MG63 (cell line): ENCODE measurements around the gene SNED1. TPM values are rescaled to one million over a fixed set of nuclear protein-coding genes. Genes with fewer than 3 reads are reported as not detected.
"Not testable (repeated sequence)": the region's sequence is repeated elsewhere in the genome, so short reads cannot be mapped to it uniquely, and the experiment has no call there.

Source experiments
- DNase-seq: peaks from one replicate; pipeline ENCODE4 v3.0.0-alpha.2; 2020
- H3K27me3 ChIP-seq: fragments of 250-450 bp; sonication (Bioruptor Pico); 2 replicates; pipeline ENCODE4 v1.5.1; 2020; ENCODE audit warnings: mild to moderate bottlenecking, moderate library complexity
- H3K36me3 ChIP-seq: fragments of 250-450 bp; sonication (Bioruptor Pico); 2 replicates; pipeline ENCODE4 v1.5.1; 2020; ENCODE audit warnings: mild to moderate bottlenecking, moderate library complexity
- H3K4me3 ChIP-seq: fragments of 250-450 bp; sonication (Bioruptor Pico); 2 replicates; pipeline ENCODE4 v1.5.1; 2020; ENCODE audit warnings: mild to moderate bottlenecking, moderate library complexity
- H3K9me3 ChIP-seq: fragments of 250-450 bp; sonication (Bioruptor Pico); 2 replicates; pipeline ENCODE4 v1.5.1; 2020; ENCODE audit warnings: mild to moderate bottlenecking, moderate library complexity
- total RNA-seq: library from RNA; depleted of rRNA; stranded (reverse); fragments of >200 nt; shearing (Covaris generic); gene quantifications from 2 replicates; pipeline ENCODE4 v1.2.3, GENCODE V29; 2014; ENCODE audit warnings: low replicate concordance

The SNED1 gene
- total RNA-seq, 1 experiment from 2014 or later, result 5.1 TPM

DNA sequence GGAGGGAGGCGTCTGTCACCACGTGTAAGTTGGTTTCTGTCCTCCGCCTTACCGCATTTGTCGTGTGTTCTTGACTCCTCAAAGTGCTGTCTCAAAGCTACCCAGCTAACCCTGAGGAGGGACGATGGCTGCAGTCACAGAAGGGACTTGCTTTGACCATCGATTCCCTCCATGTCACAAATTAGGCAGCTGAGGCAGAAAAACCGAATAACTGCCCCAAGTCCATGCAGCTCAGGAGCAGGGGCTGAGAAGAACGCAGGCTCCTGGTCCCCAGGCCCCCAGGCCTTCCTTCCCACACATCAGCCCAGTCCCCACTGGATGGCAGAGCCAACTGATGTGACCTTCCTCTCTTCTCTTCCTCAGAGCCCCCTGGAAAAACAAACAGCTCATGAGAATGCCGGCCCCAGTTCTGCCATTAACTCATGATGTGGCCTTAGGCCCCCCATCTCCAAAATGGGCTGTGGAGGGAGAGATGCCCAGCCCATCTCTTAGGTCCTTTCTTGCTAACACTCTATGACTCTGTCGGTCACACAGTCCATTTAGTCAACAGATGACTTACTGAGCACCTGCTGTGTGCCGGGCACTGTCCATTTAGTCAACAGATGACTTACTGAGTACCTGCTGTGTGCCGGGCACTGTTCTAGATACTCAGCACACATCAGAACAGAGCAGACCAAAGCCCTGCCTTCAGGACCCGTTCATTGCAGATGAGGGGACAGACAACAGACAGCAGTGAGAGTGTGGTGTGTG is 84.1 kb downstream of the SNED1 start:
- H3K9me3 ChIP-seq, result no peaks in the 10 kb centered on the region

DNA sequence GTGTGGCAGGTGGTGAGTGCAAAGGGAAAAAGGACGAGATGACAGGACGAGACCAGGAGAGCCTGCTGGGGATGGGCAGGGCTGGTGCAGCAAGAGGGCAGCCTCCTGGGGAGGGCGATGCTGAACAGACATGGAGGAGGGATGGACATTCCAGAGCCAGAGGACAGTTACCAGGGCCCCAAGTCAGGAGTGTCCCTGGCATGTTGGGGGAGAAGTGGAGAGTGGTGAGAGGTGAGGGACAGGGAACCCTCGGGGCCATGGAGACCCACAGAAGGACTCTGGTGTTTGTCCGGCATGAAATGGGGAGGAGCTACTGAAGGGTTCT is 84.6 kb downstream of the SNED1 start:
- Histone ChIP-seq H3K27me3 (no peaks in the 10 kb centered on the region), H3K36me3 (peaks cover 28% of the 10 kb centered on the region), H3K9me3 (no peaks in the 10 kb centered on the region), H3K4me3 (no peak overlapping the region)
- no peak for DNase-seq

More for the DNA sequence above, 84.1 kb downstream of the SNED1 start:
- Histone ChIP-seq H3K4me3 (no peak overlapping the region), H3K36me3 (peaks cover 24% of the 10 kb centered on the region), H3K27me3 (no peaks in the 10 kb centered on the region)
- no peak for DNase-seq

DNA sequence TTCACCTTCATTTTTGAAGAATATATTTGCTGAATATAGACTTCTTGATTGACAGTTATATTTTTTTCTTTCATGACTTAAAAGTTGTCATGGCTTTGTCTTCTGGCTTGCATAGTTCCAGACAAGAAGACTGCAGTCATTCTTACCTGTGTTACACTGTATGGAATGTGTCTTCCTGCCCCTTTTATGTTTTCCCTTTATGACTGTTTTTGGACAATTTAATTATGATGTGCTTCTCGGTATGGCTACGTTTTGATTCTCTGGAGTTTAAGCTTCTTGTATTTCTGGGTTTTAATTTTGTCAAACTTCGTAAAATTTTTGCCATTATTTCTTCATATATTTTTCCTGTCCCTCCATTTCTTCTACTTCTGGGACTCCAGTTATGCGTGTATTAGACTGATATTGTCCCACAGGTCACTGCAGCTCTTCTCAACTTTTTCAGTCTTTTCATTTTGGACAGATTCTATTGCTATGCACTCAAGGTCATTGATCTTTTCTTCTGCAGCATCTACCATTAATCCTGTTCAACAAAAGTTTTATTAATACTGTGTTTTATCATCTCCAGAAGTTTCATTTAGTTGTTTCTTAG is 86.5 kb downstream of the SNED1 start:
- H3K36me3 ChIP-seq, result peaks cover 31% of the 10 kb centered on the region
- H3K4me3 ChIP-seq, result no peak overlapping the region
- no peaks in the 10 kb centered on the region for H3K27me3 ChIP-seq
- no peaks in the 10 kb centered on the region for H3K9me3 ChIP-seq
- DNase-seq, result no peak

DNA sequence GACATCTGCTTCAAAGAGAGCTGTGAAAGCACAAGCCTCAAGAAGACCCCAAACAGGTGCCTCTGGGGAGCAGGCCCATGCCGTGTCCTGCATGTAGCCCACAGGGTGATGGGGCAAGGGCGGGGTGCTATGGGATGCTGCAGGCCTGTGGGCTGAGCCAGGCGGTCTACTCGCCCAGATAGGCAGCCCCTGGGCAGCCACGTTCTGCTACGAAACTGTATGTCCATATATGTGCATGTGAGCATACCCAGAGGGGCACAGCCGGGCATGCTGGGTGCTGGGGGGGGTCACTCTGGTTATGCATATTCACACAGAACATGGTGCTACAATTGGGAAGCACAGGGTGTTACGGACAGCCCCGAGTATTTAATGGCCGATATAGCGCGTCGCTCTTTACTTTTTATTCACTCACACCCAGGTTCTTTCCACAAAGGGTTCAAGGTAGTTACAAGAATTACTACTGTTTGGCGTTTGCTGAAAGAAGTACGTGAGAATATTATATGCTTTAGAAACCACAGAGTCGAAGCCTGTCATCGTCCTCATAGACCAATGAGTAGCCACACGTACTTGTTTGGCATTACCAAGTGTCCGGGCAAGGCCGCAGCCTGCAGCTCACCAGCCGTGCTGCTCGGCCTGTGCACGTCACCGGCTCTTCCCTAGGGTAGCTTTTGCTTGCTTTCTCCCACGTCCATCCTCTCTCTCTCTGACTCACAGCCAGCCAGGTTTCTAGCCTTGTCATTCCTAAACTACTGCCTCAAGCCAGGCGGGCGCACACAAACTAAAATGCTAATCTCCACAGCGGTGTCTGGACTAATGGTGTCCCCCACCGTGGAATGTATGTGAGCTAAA is 89.2 kb downstream of the SNED1 start:
- no peak for DNase-seq
- Histone ChIP-seq H3K9me3 (no peaks in the 10 kb centered on the region), H3K36me3 (peaks cover 40% of the 10 kb centered on the region)

DNA sequence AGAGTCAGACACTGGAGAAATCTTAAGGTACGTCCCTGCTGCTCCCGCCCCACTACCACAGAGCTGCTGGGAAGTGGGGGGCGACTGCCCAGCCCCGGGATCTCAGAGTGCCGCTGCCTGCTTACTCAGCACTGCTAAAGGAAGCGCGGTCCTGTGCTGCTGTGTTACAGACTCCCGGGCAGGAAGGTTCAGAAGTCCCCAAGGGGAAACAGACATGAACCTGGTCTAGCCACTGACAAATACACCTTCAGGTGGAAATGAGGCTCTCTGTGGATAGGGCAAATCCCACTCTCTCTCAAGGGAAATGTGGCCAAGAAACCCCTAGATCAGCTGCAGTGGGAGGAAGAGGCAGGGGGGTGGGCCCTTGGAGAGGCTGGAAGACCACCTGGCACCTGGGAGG is 90.0 kb downstream of the SNED1 start:
- Histone ChIP-seq H3K4me3 (no peak overlapping the region), H3K9me3 (no peaks in the 10 kb centered on the region), H3K27me3 (no peaks in the 10 kb centered on the region), H3K36me3 (peaks cover 40% of the 10 kb centered on the region)
- no peak for DNase-seq

More for the DNA sequence above, 89.2 kb downstream of the SNED1 start:
- Histone ChIP-seq H3K4me3 (no peak overlapping the region), H3K27me3 (no peaks in the 10 kb centered on the region)

DNA sequence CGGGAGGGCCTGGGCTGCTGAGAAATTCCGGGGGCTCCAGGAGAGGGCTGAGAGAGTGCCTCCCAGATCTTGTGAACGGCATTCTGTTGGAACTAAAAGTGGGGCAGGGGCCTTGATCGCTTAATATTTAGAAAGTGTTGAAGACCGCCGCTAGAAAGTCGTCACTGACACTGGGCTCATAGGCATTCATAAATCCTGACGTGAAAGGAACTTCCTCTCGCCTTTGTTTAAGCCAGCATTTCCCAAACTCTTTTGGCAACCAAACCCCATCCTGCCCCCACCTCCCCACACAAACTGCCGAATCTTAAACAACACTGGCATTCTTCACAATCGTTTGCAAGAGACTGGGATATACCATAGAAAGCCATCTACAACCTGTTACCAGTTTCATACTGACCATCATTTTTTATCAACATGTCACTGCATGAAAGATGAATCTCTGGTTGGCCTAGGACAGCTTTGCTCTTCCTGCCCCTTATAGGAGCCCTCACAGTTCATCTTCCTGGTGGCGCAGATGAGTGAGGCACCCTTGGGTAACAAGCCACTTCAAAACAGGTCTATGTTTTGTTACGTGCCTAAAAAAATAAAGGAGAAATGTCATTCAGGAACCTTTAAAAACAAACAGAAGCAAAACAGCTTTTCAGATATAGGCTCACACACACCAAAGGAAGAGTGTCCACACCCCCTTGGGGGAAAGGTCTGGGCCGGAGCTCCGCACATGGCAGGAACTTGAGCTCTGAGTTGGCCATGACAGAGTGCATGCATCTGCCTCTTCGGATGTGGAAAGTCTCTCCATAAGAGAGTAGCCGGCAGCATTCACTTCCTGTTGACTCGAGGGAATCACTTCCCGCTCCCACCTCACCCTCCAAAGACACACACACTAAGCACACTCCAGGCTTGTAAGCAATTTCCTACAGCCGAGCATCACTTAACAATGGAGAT is 90.6 kb downstream of the SNED1 start:
- H3K27me3 ChIP-seq, result no peaks in the 10 kb centered on the region
- DNase-seq, result no peak
- no peaks in the 10 kb centered on the region for H3K9me3 ChIP-seq
- no peak overlapping the region for H3K4me3 ChIP-seq
- H3K36me3 ChIP-seq, result peaks cover 44% of the 10 kb centered on the region

DNA sequence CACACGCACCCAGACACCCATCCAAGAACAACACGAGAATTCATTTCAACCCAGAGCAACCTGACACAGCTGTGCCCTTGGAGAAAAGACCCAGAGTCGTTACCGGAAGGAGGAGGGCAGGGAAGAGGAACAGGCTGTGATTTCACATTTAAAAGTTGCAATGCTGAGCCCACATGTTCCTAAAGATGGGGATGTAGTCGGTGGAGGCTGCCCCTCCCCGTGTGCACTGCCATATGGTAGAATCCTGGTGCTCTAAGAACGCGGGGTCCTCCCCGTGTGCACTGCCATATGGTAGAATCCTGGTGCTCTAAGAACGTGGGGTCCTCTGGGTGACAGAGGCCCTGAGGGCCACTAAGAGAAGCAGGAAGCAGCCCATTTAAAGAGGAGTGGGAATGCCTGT is 92.8 kb downstream of the SNED1 start:
- no peak for DNase-seq
- no peak overlapping the region for H3K4me3 ChIP-seq

DNA sequence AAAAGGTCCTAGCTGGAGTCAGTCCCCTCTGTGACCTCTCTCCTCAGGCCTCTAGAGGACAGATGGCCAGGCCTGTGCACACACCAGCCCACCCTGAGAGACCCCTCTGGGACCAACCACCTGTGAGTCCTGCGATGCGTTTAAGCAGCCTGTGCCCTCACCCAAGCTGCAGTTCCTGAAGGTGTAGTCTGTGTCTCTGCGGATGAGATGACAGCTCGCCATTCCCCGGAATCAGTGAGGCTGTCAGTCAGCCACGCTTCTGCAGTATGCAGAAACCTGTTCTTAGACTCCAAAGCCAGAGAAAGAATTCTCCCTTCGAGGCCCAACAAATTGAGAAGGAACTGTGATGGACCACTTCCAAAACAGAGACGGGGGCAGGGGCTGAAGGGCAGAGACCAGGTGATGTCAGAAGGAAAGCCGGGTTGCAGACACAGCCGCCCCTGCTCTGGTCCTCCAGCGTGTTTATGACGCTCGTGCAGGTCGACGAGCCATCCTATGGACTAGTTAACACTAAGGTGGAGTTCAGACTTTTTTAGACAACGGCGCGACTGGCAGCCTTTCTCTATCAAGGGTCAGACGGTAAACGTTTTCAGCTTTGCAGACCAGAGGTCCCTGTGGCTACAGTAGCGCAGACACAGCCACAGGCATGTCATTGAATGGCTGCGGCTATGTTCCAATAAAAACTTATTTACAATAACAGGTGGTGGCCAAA is 93.5 kb downstream of the SNED1 start:
- Histone ChIP-seq H3K9me3 (no peaks in the 10 kb centered on the region), H3K27me3 (no peaks in the 10 kb centered on the region), H3K36me3 (peaks cover 53% of the 10 kb centered on the region), H3K4me3 (no peak overlapping the region)
- DNase-seq, result no peak

More for the DNA sequence above, 92.8 kb downstream of the SNED1 start:
- Histone ChIP-seq H3K27me3 (no peaks in the 10 kb centered on the region), H3K36me3 (peaks cover 51% of the 10 kb centered on the region), H3K9me3 (no peaks in the 10 kb centered on the region)

DNA sequence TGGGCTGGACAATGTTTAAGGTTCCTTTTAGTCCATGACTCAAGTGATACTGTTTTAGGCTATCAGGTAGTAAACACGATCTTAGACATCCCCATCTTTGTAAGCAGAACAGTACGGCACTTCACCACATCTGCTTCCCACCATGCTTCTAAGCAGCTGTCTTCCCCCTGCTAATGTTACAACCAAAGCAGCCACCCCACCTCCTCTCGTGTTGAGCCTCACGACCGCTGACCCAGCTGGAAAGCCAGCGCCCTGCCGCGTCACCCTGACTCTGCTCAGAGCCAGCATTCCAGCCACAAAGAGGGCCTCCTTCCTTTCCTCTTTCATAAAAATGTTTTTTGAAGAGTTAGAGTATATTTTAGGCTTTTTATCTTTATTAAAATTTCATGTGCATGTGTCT is 94.3 kb downstream of the SNED1 start:
- DNase-seq, result no peak
- H3K36me3 ChIP-seq, result peaks cover 52% of the 10 kb centered on the region
- H3K27me3 ChIP-seq, result no peaks in the 10 kb centered on the region
- H3K4me3 ChIP-seq, result no peak overlapping the region
- H3K9me3 ChIP-seq, result no peaks in the 10 kb centered on the region

DNA sequence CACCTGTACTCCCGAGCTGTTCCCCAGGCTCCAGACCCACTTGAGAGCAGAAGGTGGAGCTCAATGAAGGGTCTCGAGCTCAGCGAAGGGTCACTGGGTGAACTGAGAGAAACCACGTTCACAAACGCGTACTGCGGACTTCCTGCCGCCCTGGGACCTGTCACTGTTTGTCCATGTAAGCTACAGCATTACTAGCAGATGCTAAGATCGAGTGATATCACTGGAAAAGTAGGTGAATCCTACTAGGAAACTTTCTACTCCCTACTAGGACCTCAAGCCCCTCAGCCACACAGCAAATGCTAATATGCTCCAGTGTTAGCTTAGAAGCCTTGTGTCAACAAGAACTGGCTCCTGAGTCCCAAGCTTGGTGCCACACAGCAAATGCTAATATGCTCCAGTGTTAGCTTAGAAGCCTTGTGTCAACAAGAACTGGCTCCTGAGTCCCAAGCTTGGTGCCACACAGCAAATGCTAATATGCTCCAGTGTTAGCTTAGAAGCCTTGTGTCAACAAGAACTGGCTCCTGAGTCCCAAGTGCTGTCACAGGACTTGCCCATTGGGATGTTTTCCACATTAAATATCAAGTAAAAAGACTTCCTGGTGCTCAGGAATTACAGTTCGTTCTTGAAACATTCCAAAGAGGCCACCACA is 94.8 kb downstream of the SNED1 start:
- DNase-seq, H3K27me3 ChIP-seq, H3K4me3 ChIP-seq, H3K9me3 ChIP-seq: not testable (repeated sequence)
- peaks cover 53% of the 10 kb centered on the region for H3K36me3 ChIP-seq

DNA sequence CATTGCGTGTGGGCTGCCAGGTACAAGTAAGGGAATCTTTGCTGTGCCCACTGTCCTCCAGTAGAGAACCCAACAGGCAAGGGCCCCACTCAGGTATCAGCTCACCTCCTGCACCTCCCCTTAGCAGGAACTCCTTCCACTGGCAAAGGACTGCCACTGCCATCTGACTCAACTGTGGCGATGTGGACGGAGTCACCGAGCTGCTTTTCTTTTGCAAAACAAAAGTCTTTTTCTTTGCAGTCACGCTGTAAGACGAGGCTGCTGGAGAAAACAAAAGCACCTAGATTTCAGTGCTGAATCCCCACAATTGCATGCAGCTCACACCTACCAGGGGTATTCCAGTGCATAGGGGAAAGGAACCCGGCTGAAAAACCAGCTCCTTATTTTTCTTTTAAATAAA is 95.8 kb downstream of the SNED1 start:
- H3K27me3 ChIP-seq, result no peaks in the 10 kb centered on the region
- H3K9me3 ChIP-seq, result no peaks in the 10 kb centered on the region
- DNase-seq, result no peak
- H3K36me3 ChIP-seq, result peaks cover 56% of the 10 kb centered on the region
- no peak overlapping the region for H3K4me3 ChIP-seq

DNA sequence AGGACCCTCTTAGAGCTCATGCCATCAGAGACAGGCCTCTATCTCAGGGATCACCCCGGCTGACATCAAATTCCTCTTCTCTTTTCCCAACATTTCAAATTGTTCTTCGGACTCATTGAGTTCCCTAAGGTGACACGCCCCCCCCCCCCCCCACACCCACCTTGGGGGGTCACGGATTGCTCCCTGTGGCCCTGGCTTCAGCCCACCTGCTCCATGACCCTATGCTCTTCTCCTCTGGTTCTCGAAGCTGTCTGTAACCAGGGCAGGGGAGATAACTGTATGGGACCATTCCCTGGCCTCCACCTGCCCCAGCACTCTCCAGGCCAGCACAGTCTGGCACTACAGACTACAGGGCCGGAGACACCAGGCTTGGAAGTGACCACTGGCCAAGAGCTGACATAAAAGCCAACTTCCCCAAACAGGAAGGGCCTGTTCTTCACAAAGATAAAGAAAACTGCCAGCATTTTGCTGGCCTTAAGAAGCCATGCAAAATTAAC is 96.6 kb downstream of the SNED1 start:
- Histone ChIP-seq H3K27me3 (no peaks in the 10 kb centered on the region), H3K4me3 (no peak overlapping the region), H3K9me3 (no peaks in the 10 kb centered on the region), H3K36me3 (peaks cover 64% of the 10 kb centered on the region)
- no peak for DNase-seq

DNA sequence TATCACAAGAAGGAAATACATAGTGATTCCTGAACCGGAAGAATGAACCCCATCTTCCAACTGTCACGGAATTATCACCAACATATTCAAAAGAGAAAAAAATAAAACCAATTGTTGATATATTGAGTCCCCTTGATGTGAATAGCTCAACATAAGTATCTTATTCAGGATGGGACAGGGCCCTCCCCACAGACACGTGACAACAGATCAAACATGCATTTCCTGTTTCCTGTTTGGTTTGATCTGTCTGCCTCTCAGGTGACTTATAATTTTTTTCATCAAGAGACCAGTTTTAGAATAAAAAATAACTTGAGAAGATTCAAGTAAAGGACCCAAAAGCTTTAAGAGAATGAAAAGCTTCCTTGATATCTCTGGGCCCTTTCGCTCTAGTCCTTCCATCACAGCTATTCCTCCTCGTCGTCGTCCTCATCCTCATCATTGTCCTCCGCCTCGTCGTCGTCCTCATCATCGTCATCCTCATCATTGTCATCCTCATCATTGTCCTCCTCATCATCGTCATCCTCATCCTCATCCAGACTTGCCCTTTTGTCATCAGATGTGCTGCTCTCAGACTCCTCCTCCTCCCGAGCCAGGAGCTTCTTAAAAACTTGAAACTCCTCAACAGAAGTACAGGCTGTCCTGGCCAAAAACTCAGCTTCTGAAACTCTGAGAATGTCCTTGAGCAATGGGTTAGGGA is 97.3 kb downstream of the SNED1 start:
- DNase-seq, result no peak
- Histone ChIP-seq H3K9me3 (no peaks in the 10 kb centered on the region), H3K36me3 (peaks cover 66% of the 10 kb centered on the region), H3K4me3 (no peak overlapping the region), H3K27me3 (no peaks in the 10 kb centered on the region)

DNA sequence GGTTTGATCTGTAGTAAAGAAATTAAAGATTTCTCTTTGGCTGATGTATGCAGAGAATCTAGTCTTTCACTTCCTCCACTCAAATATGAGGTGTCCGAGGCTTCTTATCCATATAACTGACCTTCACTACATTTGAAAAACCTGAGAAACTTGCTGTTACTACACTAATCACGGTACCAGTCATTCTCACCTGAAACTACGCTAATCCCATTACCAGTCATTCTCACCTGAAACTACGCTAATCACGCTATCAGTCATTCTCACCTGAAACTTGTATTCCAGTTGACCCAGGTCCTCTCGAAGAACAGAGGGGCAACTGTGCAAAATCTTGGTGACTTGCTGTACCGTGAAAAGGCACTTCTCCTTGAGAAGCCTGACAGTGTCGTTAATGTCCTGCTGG is 98.6 kb downstream of the SNED1 start:
- H3K4me3 ChIP-seq, result no peak overlapping the region
- no peaks in the 10 kb centered on the region for H3K9me3 ChIP-seq
- H3K27me3 ChIP-seq, result no peaks in the 10 kb centered on the region
- peaks cover 64% of the 10 kb centered on the region for H3K36me3 ChIP-seq
- no peak for DNase-seq

DNA sequence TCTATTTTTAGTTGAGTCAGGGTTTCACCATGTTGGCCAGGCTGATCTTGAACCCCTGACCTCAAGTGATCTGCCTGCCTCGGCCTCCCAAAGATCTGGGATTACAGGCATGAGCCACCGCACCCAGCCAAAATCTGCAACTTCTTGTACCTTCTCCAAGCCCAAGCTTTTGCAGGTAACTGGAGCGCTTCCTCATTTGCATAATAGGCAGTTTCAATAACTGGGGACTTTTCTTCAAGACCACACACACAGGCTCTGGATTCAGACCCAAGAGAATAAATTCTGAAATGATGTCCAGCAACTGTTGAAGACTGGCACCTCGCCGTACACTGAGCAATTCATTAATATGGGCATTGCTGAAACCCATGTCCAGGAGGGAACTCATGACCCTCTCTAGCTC is 100.8 kb downstream of the SNED1 start:
- no peak for DNase-seq
- Histone ChIP-seq H3K9me3 (no peaks in the 10 kb centered on the region), H3K36me3 (peaks cover 58% of the 10 kb centered on the region), H3K4me3 (no peak overlapping the region), H3K27me3 (no peaks in the 10 kb centered on the region)
